Esophagus muscularis mucosa (tissue), 4 donors: ENCODE data around the gene GATAD2B. TPM values are rescaled to one million over a fixed set of nuclear protein-coding genes. Genes with fewer than 3 reads are reported as not detected.
"Not testable (repeated sequence)": the region's sequence is repeated elsewhere in the genome, so short reads cannot be mapped to it uniquely, and the experiment has no call there.

Experiments used
- DNase-seq: peaks from one replicate; pipeline ENCODE4 v3.0.0-alpha.2; 2017; ENCODE audit errors: extremely low spot score
- H3K27ac ChIP-seq, 4 donors: fragments of 200-600 bp; sonication (generic); replicated peaks in 1 of 4; 1 replicate in 3 of 4; 2 replicates in 1 of 4; pipeline ENCODE4 v1.5.1; 2016 to 2019; ENCODE audit warnings: mild to moderate bottlenecking in 1 of 4
- H3K27me3 ChIP-seq, 4 donors: fragments of 200-600 bp; sonication (generic); one replicate each; pipeline versions ENCODE4 v1.5.1 to v1.6.0; 2016 to 2019
- H3K36me3 ChIP-seq, 4 donors: fragments of 200-600 bp; sonication (generic); one replicate each; pipeline ENCODE4 v1.5.1; 2016 to 2019
- H3K4me1 ChIP-seq, 4 donors: fragments of 200-600 bp; sonication (generic); one replicate each; pipeline ENCODE4 v1.5.1; 2016 to 2019
- H3K4me3 ChIP-seq, 4 donors: fragments of 200-600 bp; sonication (generic); 1 replicate in 2 of 4; 2 replicates in 2 of 4; pipeline ENCODE4 v1.5.1; 2016 to 2019; ENCODE audit warnings: mild to moderate bottlenecking in 4 of 4, moderate library complexity in 1 of 4
- H3K9me3 ChIP-seq, 4 donors: fragments of 200-600 bp; sonication (generic); 1 replicate in 3 of 4; 2 replicates in 1 of 4; pipeline ENCODE4 v1.5.1; 2016 to 2019
- EP300 ChIP-seq: sonication (generic); formaldehyde crosslinking; IDR thresholded peaks from one replicate; pipeline ENCODE4 v1.6.1; 2017; ENCODE audit warnings: antibody characterized with exemption
- POLR2A ChIP-seq: fragments of 450-650 bp; IDR thresholded peaks from one replicate; pipeline ENCODE4 v1.6.1; 2017; ENCODE audit warnings: antibody characterized with exemption, moderate library complexity, mild to moderate bottlenecking, low read depth
- POLR2AphosphoS5 ChIP-seq, 2 donors: sonication (generic); formaldehyde crosslinking; IDR thresholded peaks; one replicate each; pipeline ENCODE4 v1.6.1; 2017; ENCODE audit warnings: antibody characterized with exemption in 2 of 2
- WGBS: methylation state at CpG from one replicate; pipeline ENCODE4 v1.1.5; 2018; 5-methylcytosine and 5-hydroxymethylcytosine counted together
- intact Hi-C: fragments of 100-400 bp; cut with DNase I; formaldehyde crosslinking; loops from one replicate; pipeline ENCODE4 v1.15.1; 2023
- total RNA-seq, 4 donors: library from RNA; depleted of rRNA; stranded (reverse); fragments of >200 nt; gene quantifications; one replicate each; pipeline versions ENCODE4 v1.1.0 to v1.2.1, GENCODE V29; 2016
- TF ChIP-seq, protein P1 (sequence below), 3 experiments: fragments of 200-600 bp in 2 of 3; fragments of 450-650 bp in 1 of 3; sonication (generic) in 2 of 3; IDR thresholded peaks; one replicate each; pipeline ENCODE4 v1.5.1; 2017 to 2019; ENCODE audit warnings: antibody characterized with exemption in 3 of 3, mild to moderate bottlenecking in 2 of 3, moderate library complexity in 1 of 3

Gene GATAD2B
- total RNA-seq, 4 donors from 2014 or later, result 21.9 to 30.5 (median 26.4) TPM

DNA sequence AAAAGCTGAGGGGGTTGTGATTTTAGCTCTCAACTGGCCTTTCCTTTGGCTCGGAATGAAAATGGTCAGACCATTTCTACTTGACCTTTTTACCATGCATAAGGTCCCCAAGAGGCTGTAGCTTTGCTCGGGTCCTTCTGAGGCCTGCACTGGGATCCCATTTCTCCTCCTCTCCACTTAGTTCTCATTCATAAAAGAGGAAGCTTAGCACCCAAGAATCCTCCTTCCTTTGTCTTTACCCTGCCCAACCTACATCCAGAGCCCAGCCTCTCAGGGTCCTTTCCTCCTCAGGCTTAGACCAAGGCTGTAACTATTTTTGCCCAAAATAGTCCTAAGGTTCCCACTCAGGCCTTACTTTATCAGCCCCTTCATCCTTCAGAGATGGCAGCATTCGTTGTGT, 153.6 kb downstream of the GATAD2B start:
- intact Hi-C loops, result no loop called here
- no peak overlapping the region for H3K27ac ChIP-seq
- H3K4me3 ChIP-seq, result no peak overlapping the region
- no peaks in the 10 kb centered on the region for H3K9me3 ChIP-seq
- TF ChIP-seq POLR2AphosphoS5 (IDR thresholded peaks at IDR 0.05) (no peak), POLR2A (no peak), EP300 (no peak)
- TF ChIP-seq, protein P1, sequence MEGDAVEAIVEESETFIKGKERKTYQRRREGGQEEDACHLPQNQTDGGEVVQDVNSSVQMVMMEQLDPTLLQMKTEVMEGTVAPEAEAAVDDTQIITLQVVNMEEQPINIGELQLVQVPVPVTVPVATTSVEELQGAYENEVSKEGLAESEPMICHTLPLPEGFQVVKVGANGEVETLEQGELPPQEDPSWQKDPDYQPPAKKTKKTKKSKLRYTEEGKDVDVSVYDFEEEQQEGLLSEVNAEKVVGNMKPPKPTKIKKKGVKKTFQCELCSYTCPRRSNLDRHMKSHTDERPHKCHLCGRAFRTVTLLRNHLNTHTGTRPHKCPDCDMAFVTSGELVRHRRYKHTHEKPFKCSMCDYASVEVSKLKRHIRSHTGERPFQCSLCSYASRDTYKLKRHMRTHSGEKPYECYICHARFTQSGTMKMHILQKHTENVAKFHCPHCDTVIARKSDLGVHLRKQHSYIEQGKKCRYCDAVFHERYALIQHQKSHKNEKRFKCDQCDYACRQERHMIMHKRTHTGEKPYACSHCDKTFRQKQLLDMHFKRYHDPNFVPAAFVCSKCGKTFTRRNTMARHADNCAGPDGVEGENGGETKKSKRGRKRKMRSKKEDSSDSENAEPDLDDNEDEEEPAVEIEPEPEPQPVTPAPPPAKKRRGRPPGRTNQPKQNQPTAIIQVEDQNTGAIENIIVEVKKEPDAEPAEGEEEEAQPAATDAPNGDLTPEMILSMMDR (IDR thresholded peaks at IDR 0.05), result no peak
- no peak for DNase-seq
- H3K36me3 ChIP-seq, result peaks cover 33 to 96% (median 87%) of the 10 kb centered on the region in 4 donors
- H3K4me1 ChIP-seq, result peaks cover 38 to 44% (median 39%) of the 10 kb centered on the region in 4 donors
- H3K27me3 ChIP-seq, result no peaks in the 10 kb centered on the region
- WGBS, result 85% methylated on average over 3 of the region's 3 CpGs

- H3K27me3 ChIP-seq, result no peaks in the 10 kb centered on the region
- H3K36me3 ChIP-seq, result peaks cover 34 to 100% (median 91%) of the 10 kb centered on the region in 4 donors
- no peaks in the 10 kb centered on the region for H3K9me3 ChIP-seq
- peaks cover 31 to 37% (median 32%) of the 10 kb centered on the region in 4 donors for H3K4me1 ChIP-seq
- H3K4me3 ChIP-seq, result no peak overlapping the region
- TF ChIP-seq, protein P1 (IDR thresholded peaks at IDR 0.05), result no peak
- TF ChIP-seq POLR2A (no peak), EP300 (no peak), POLR2AphosphoS5 (IDR thresholded peaks at IDR 0.05) (no peak)
- intact Hi-C loops, result no loop called here
- DNase-seq, result no peak
- 73% methylated on average over 4 of the region's 4 CpGs for WGBS
- H3K27ac ChIP-seq, result no peak overlapping the region
Observed at GRCh38 chr1:153768316-153769181, 154.2 kb downstream of the GATAD2B start.

DNA sequence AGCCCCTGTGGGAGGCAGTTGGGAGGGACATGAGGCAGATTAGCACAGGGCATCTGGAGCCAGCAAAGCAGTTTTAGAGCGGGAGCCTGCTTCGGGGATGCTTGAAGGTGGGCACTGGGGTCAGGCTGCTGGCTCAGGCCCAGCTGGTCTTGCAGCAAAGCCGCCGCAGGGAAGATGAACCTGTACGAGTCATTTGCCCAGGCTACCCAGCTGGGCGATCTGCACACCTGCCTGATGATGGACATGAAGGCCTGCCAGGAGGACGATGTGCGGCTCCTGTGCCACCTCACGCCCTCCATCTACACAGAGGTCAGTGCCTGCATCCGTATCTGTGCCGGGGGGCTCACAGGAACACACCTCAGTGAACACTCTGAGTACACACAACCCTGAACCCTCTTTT, 155.3 kb downstream of the GATAD2B start:
- H3K4me1 ChIP-seq, result peaks cover 21 to 34% (median 22%) of the 10 kb centered on the region in 4 donors
- no peaks in the 10 kb centered on the region for H3K27me3 ChIP-seq
- 81% methylated on average over 6 of the region's 11 CpGs for WGBS
- no peak overlapping the region for H3K27ac ChIP-seq
- DNase-seq, result no peak
- no peaks in the 10 kb centered on the region for H3K9me3 ChIP-seq
- TF ChIP-seq EP300 (no peak), POLR2A (no peak), POLR2AphosphoS5 (IDR thresholded peaks at IDR 0.05) (no peak)
- TF ChIP-seq, protein P1 (IDR thresholded peaks at IDR 0.05), result no peak
- peaks cover 34 to 100% (median 90%) of the 10 kb centered on the region in 4 donors for H3K36me3 ChIP-seq
- intact Hi-C loops, result no loop called here
- no peak overlapping the region for H3K4me3 ChIP-seq

GRCh38 chr1:153766663-153767062, 156.1 kb downstream of the GATAD2B start:
- peaks cover 34 to 100% (median 88%) of the 10 kb centered on the region in 4 donors for H3K36me3 ChIP-seq
- H3K4me3 ChIP-seq, DNase-seq, H3K27ac ChIP-seq, H3K27me3 ChIP-seq, H3K9me3 ChIP-seq, intact Hi-C loops: not testable (repeated sequence)
- H3K4me1 ChIP-seq, result peaks cover 12 to 27% (median 16%) of the 10 kb centered on the region in 4 donors
- WGBS, result 91% methylated on average over 10 of the region's 10 CpGs

GRCh38 chr1:153764310-153764709, 158.5 kb downstream of the GATAD2B start:
- no peak for DNase-seq
- peak overlapping the region in 1 of 4 donors; percentile 47 for H3K27ac ChIP-seq
- WGBS, result 83% methylated on average over 5 of the region's 5 CpGs
- H3K4me3 ChIP-seq, result no peak overlapping the region
- peaks cover 0 to 8% (median 0%) of the 10 kb centered on the region in 4 donors for H3K4me1 ChIP-seq
- TF ChIP-seq, protein P1 (IDR thresholded peaks at IDR 0.05), result no peak
- TF ChIP-seq EP300 (no peak), POLR2AphosphoS5 (IDR thresholded peaks at IDR 0.05) (no peak), POLR2A (no peak)
- H3K27me3 ChIP-seq, result no peaks in the 10 kb centered on the region
- no peaks in the 10 kb centered on the region for H3K9me3 ChIP-seq
- intact Hi-C loops, result no loop called here
- H3K36me3 ChIP-seq, result peaks cover 36 to 100% (median 88%) of the 10 kb centered on the region in 4 donors
